Measurements from ENCODE around the gene ANKRD13D. TPM values are rescaled to one million over a fixed set of nuclear protein-coding genes. Genes with fewer than 3 reads are reported as not detected.

Gene ANKRD13D
- polyA plus RNA-seq, 4 donors: 7.8 to 26.0 (median 20.1) TPM

DNA sequence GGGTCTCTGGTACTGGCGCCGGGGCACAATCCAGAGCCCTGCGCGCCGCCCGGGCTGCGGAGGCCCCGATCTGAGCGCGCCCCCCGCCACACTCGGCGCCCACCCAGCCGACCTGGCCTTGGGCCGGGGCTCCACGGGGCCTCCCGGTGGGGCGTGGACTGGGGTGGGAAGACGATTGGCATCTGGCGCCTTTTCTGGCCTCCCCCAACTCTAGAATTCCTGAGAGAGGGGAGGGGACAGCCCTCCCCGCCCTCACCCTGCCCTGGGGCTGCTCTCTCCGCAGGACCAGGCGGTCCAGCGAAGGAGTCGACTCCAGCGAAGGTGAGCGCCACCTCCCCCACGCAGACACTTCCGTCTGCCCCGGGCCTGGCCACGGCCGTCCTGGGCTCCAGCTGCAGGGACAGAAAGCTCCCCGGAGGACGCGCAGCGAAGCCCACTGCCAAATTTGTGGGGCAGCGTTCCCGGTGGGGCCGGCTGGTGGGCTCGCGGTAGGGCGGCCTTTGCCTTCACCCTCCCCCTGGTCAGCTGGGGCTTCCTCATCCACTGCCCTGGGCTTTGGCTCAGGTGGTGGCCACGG is 14.8 kb downstream of the ANKRD13D start:
- 3 to 6% (median 4%) methylated on average over 30 to 43 of the region's 43 CpGs for WGBS, 3 donors
- peaks cover 2 to 68% (median 7%) of the 10 kb centered on the region in 3 donors for H3K36me3 ChIP-seq (ENCODE audit: control insufficient read depth in 3 of 3, insufficient read depth in 2 of 3, low read depth in 1 of 3, low read length in 3 of 3)

DNA sequence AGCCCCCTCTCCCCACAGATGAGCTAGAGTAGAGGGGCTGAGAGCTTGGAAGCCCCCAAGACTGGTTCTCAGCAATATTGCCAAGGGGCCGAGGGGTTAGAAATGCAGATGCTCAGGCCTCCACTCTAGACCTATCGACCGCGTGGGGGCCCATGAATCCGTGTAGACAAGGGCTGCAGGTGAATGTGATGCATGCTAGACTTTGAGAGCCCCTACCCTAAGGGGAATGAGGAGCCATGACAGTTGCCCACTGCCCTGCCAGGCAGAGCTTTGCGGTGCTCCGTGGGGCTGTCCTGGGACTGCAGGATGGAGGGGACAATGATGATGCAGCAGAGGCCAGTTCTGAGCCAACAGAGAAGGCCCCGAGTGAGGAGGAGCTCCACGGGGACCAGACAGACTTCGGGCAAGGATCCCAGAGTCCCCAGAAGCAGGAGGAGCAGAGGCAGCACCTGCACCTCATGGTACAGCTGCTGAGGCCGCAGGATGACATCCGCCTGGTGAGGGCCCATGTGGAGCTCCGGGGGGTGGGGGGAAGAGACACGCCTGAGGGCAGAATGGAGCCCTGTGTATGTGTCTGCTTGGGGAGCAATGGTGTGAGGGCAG is 15.5 kb downstream of the ANKRD13D start:
- Histone ChIP-seq H3K4me1 (ENCODE audit: control insufficient read depth in 3 of 3, insufficient read depth in 2 of 3, low read depth in 1 of 3, low read length in 2 of 3) (peaks cover 0 to 19% (median 0%) of the 10 kb centered on the region in 3 donors), H3K27me3 (ENCODE audit: control insufficient read depth in 3 of 3, insufficient read depth in 3 of 3, low read length in 3 of 3) (no peaks in the 10 kb centered on the region), H3K9me3 (ENCODE audit: control insufficient read depth in 2 of 2, insufficient read depth in 1 of 2, low read depth in 1 of 2, low read length in 1 of 2) (no peaks in the 10 kb centered on the region), H3K27ac (ENCODE audit: low read depth in 1 of 3, low read length in 2 of 3) (no peak overlapping the region), H3K4me3 (ENCODE audit: low read depth in 1 of 3, low read length in 3 of 3) (peak overlapping the region in 2 of 3 donors; percentile 64 to 93), H3K36me3 (ENCODE audit: control insufficient read depth in 3 of 3, insufficient read depth in 2 of 3, low read depth in 1 of 3, low read length in 3 of 3) (peaks cover 2 to 68% (median 7%) of the 10 kb centered on the region in 3 donors)
- DNase-seq: no peak
- no peak for FAIRE-seq
- 32 to 72% (median 49%) methylated on average over 14 of the region's 14 CpGs for WGBS, 3 donors

More for the DNA sequence above, 14.8 kb downstream of the ANKRD13D start:
- peak; percentile 45 to 64 for DNase-seq
- no peak for FAIRE-seq
- H3K9me3 ChIP-seq (ENCODE audit: control insufficient read depth in 2 of 2, insufficient read depth in 1 of 2, low read depth in 1 of 2, low read length in 1 of 2): no peaks in the 10 kb centered on the region
- peak overlapping the region; percentile 64 to 93 (median 84) for H3K4me3 ChIP-seq (ENCODE audit: low read depth in 1 of 3, low read length in 3 of 3)
- no peaks in the 10 kb centered on the region for H3K27me3 ChIP-seq (ENCODE audit: control insufficient read depth in 3 of 3, insufficient read depth in 3 of 3, low read length in 3 of 3)
- H3K27ac ChIP-seq (ENCODE audit: low read depth in 1 of 3, low read length in 2 of 3): peak overlapping the region; percentile 50 to 83 (median 80)
- H3K4me1 ChIP-seq (ENCODE audit: control insufficient read depth in 3 of 3, insufficient read depth in 2 of 3, low read depth in 1 of 3, low read length in 2 of 3): peaks cover 0 to 19% (median 0%) of the 10 kb centered on the region in 3 donors

DNA sequence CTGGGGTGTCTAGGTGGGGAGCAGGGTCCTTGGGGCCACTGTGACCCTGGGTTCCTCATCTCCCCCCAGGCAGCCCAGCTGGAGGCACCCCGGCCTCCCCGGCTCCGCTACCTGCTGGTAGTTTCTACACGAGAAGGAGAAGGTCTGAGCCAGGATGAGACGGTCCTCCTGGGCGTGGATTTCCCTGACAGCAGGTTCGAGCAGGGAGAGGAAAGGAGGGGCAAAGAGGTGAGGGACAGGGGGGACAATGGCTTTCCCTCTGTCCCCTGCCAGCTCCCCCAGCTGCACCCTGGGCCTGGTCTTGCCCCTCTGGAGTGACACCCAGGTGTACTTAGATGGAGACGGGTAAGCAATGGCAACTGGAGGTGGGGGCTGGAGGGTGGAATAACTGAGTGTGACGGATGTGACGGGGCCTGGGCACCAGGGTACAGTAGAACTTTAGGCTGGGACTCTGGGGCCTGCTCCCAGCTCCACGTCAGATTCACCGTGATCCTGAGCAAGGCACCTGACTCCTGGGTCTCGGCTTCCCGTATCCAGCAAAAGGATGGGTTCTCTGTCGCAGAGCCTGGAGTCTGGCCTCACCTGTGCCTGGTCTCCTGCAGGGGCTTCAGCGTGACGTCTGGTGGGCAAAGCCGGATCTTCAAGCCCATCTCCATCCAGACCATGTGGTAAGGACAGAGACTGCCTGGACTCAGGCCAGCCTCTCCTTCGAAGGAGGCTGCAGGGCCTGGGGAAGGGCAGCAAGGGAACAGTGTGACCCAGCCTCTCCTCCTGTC is 17.9 kb downstream of the ANKRD13D start:
- Histone ChIP-seq H3K4me3 (ENCODE audit: low read depth in 1 of 3, low read length in 3 of 3) (no peak overlapping the region), H3K27ac (ENCODE audit: low read depth in 1 of 3, low read length in 2 of 3) (no peak overlapping the region), H3K4me1 (ENCODE audit: control insufficient read depth in 3 of 3, insufficient read depth in 2 of 3, low read depth in 1 of 3, low read length in 2 of 3) (peaks cover 0 to 17% (median 0%) of the 10 kb centered on the region in 3 donors), H3K36me3 (ENCODE audit: control insufficient read depth in 3 of 3, insufficient read depth in 2 of 3, low read depth in 1 of 3, low read length in 3 of 3) (peaks cover 5 to 68% (median 11%) of the 10 kb centered on the region in 3 donors), H3K27me3 (ENCODE audit: control insufficient read depth in 3 of 3, insufficient read depth in 3 of 3, low read length in 3 of 3) (no peaks in the 10 kb centered on the region), H3K9me3 (ENCODE audit: control insufficient read depth in 2 of 2, insufficient read depth in 1 of 2, low read depth in 1 of 2, low read length in 1 of 2) (no peaks in the 10 kb centered on the region)
- FAIRE-seq (no peak), DNase-seq (no peak)
- 92 to 93% (median 92%) methylated on average over 19 of the region's 19 CpGs for WGBS, 3 donors

DNA sequence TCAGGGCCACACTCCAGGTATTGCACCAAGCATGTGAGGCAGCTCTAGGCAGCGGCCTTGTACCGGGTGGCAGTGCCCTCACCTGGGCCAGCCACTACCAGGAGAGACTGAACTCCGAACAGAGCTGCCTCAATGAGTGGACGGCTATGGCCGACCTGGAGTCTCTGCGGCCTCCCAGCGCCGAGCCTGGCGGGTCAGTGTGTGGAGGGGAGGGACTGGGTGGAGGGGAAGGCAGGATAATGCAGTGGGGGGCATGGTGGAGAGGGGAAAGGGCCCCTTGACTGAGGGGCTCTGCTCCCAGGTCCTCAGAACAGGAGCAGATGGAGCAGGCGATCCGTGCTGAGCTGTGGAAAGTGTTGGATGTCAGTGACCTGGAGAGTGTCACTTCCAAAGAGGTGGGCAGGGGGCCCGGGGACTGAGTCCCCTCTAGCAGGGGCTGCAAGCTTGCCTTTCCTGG is 18.5 kb downstream of the ANKRD13D start:
- Histone ChIP-seq H3K4me3 (ENCODE audit: low read depth in 1 of 3, low read length in 3 of 3) (no peak overlapping the region), H3K9me3 (ENCODE audit: control insufficient read depth in 2 of 2, insufficient read depth in 1 of 2, low read depth in 1 of 2, low read length in 1 of 2) (no peaks in the 10 kb centered on the region), H3K36me3 (ENCODE audit: control insufficient read depth in 3 of 3, insufficient read depth in 2 of 3, low read depth in 1 of 3, low read length in 3 of 3) (peaks cover 5 to 67% (median 11%) of the 10 kb centered on the region in 3 donors), H3K27me3 (ENCODE audit: control insufficient read depth in 3 of 3, insufficient read depth in 3 of 3, low read length in 3 of 3) (no peaks in the 10 kb centered on the region), H3K27ac (ENCODE audit: low read depth in 1 of 3, low read length in 2 of 3) (no peak overlapping the region), H3K4me1 (ENCODE audit: control insufficient read depth in 3 of 3, insufficient read depth in 2 of 3, low read depth in 1 of 3, low read length in 2 of 3) (peaks cover 0 to 16% (median 0%) of the 10 kb centered on the region in 3 donors)
- DNase-seq (no peak), FAIRE-seq (no peak)
- 86 to 96% (median 93%) methylated on average over 12 of the region's 12 CpGs for WGBS, 3 donors

DNA sequence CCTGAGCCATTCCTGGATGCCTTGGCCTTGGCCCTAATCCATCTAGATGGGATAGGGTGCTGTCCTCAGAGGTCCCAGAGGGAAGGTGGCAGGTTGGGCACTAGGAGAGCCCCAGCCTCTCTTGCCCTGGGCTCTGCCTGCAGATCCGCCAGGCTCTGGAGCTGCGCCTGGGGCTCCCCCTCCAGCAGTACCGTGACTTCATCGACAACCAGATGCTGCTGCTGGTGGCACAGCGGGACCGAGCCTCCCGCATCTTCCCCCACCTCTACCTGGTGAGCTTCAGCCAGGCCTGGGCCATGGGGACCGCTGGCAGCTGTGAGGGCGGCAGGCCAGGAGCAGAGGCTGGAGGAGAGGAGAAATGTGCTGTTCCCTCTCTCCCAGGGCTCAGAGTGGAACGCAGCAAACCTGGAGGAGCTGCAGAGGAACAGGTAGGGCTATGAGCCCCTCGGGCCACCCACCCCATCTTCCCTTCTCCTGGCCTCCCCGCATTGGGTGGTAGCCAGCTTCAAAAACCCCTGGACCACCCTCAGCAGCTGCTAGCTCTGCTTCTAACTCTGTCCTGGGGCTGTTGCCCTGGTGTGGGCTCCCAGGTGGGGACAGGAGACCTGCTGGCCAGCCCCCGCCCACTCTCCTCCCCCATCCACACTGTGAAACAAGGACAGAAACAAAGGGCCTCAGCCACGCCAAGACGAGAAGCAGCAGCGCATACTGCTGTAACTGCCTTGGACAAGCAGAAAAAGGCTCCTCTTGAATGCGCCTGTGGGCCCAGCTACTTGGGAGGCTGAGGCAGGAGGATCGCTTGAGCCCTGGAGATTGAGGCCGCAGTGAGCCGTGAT is 19.1 kb downstream of the ANKRD13D start:
- Histone ChIP-seq H3K4me3 (ENCODE audit: low read depth in 1 of 3, low read length in 3 of 3) (no peak overlapping the region), H3K36me3 (ENCODE audit: control insufficient read depth in 3 of 3, insufficient read depth in 2 of 3, low read depth in 1 of 3, low read length in 3 of 3) (peaks cover 5 to 69% (median 11%) of the 10 kb centered on the region in 3 donors), H3K4me1 (ENCODE audit: control insufficient read depth in 3 of 3, insufficient read depth in 2 of 3, low read depth in 1 of 3, low read length in 2 of 3) (peaks cover 0 to 19% (median 2%) of the 10 kb centered on the region in 3 donors), H3K9me3 (ENCODE audit: control insufficient read depth in 2 of 2, insufficient read depth in 1 of 2, low read depth in 1 of 2, low read length in 1 of 2) (no peaks in the 10 kb centered on the region), H3K27me3 (ENCODE audit: control insufficient read depth in 3 of 3, insufficient read depth in 3 of 3, low read length in 3 of 3) (no peaks in the 10 kb centered on the region), H3K27ac (ENCODE audit: low read depth in 1 of 3, low read length in 2 of 3) (no peak overlapping the region)
- WGBS, 3 donors: 95 to 98% (median 96%) methylated on average over 20 of the region's 20 CpGs
- FAIRE-seq (no peak), DNase-seq (no peak)

DNA sequence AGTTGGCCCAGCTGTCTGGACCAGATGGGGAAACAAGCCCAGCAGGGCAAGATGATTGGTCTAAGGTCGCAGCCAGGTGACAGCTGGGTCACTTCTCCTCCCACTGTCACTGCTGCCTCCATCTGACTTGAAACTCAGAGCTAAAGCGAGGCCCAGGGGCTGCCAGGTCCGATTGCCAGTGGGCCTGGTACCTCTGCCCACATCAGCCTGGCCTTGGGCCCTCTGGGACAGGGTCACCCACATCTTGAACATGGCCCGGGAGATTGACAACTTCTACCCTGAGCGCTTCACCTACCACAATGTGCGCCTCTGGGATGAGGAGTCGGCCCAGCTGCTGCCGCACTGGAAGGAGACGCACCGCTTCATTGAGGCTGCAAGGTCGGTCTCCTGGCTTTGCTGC is 20.1 kb downstream of the ANKRD13D start:
- H3K27ac ChIP-seq (ENCODE audit: low read depth in 1 of 3, low read length in 2 of 3): no peak overlapping the region
- no peaks in the 10 kb centered on the region for H3K27me3 ChIP-seq (ENCODE audit: control insufficient read depth in 3 of 3, insufficient read depth in 3 of 3, low read length in 3 of 3)
- 94 to 96% (median 96%) methylated on average over 11 of the region's 11 CpGs for WGBS, 3 donors
- no peaks in the 10 kb centered on the region for H3K9me3 ChIP-seq (ENCODE audit: control insufficient read depth in 2 of 2, insufficient read depth in 1 of 2, low read depth in 1 of 2, low read length in 1 of 2)
- H3K4me1 ChIP-seq (ENCODE audit: control insufficient read depth in 3 of 3, insufficient read depth in 2 of 3, low read depth in 1 of 3, low read length in 2 of 3): peaks cover 0 to 22% (median 2%) of the 10 kb centered on the region in 3 donors
- DNase-seq (no peak), FAIRE-seq (no peak)
- peaks cover 5 to 69% (median 11%) of the 10 kb centered on the region in 3 donors for H3K36me3 ChIP-seq (ENCODE audit: control insufficient read depth in 3 of 3, insufficient read depth in 2 of 3, low read depth in 1 of 3, low read length in 3 of 3)
- H3K4me3 ChIP-seq (ENCODE audit: low read depth in 1 of 3, low read length in 3 of 3): no peak overlapping the region

DNA sequence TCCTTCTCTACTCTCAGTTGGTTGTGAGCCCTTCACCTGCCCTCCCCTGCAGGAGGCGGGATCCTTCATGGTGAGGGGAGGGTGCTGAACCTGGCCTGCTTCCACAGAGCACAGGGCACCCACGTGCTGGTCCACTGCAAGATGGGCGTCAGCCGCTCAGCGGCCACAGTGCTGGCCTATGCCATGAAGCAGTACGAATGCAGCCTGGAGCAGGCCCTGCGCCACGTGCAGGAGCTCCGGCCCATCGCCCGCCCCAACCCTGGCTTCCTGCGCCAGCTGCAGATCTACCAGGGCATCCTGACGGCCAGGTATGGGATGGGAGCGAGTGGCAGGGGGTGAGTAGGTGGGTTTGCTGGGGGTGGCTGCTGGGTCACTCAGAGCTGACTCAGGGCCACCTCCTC is 20.6 kb downstream of the ANKRD13D start:
- WGBS, 3 donors: 90 to 92% (median 92%) methylated on average over 14 of the region's 14 CpGs
- FAIRE-seq (no peak), DNase-seq (no peak)
- Histone ChIP-seq H3K4me1 (ENCODE audit: control insufficient read depth in 3 of 3, insufficient read depth in 2 of 3, low read depth in 1 of 3, low read length in 2 of 3) (peaks cover 0 to 17% (median 2%) of the 10 kb centered on the region in 3 donors), H3K4me3 (ENCODE audit: low read depth in 1 of 3, low read length in 3 of 3) (no peak overlapping the region), H3K9me3 (ENCODE audit: control insufficient read depth in 2 of 2, insufficient read depth in 1 of 2, low read depth in 1 of 2, low read length in 1 of 2) (no peaks in the 10 kb centered on the region), H3K27me3 (ENCODE audit: control insufficient read depth in 3 of 3, insufficient read depth in 3 of 3, low read length in 3 of 3) (no peaks in the 10 kb centered on the region), H3K27ac (ENCODE audit: low read depth in 1 of 3, low read length in 2 of 3) (no peak overlapping the region), H3K36me3 (ENCODE audit: control insufficient read depth in 3 of 3, insufficient read depth in 2 of 3, low read depth in 1 of 3, low read length in 3 of 3) (peaks cover 5 to 69% (median 11%) of the 10 kb centered on the region in 3 donors)
